OCI-LY1 (cell line): Measurements from ENCODE around the gene CHPF.

Experiments used
- H2AFZ ChIP-seq: fragments of 200-600 bp; sonication (generic), shearing (Covaris generic); 2 replicates; pipeline ENCODE4 v1.6.0; 2014; ENCODE audit warnings: antibody characterized with exemption, mild to moderate bottlenecking, low read length
- H3F3A ChIP-seq: fragments of 200-600 bp; sonication (generic), shearing (Covaris generic); 2 replicates; pipeline ENCODE4 v1.6.0; 2014; ENCODE audit warnings: mild to moderate bottlenecking, antibody characterized with exemption, low read length, moderate library complexity; ENCODE audit not compliant: insufficient read depth
- H3K27ac ChIP-seq: fragments of 200-600 bp; sonication (generic); 2 replicates; pipeline ENCODE4 v1.5.1; 2014; ENCODE audit warnings: low read length, mixed run types, mild to moderate bottlenecking, low read depth; ENCODE audit not compliant: poor library complexity, severe bottlenecking
- H3K27me3 ChIP-seq: fragments of 200-600 bp; sonication (generic); 2 replicates; pipeline ENCODE4 v1.6.0; 2014; ENCODE audit warnings: antibody characterized with exemption, mild to moderate bottlenecking, low read length, moderate library complexity; ENCODE audit not compliant: insufficient read depth
- H3K36me3 ChIP-seq: fragments of 200-600 bp; sonication (generic); 2 replicates; pipeline ENCODE4 v1.6.1; 2014; ENCODE audit warnings: mild to moderate bottlenecking, antibody characterized with exemption, low read length, moderate library complexity, mixed read lengths; ENCODE audit not compliant: insufficient read depth
- H3K4me1 ChIP-seq: fragments of 200-600 bp; sonication (generic); 2 replicates; pipeline ENCODE4 v1.5.1; 2014; ENCODE audit warnings: mild to moderate bottlenecking, low read length, moderate library complexity; ENCODE audit not compliant: insufficient read depth, severe bottlenecking
- H3K4me2 ChIP-seq: fragments of 200-600 bp; sonication (generic), shearing (Covaris generic); 2 replicates; pipeline ENCODE4 v1.6.1; 2014; ENCODE audit warnings: low read length
- H3K4me3 ChIP-seq: fragments of 200-600 bp; sonication (generic); 2 replicates; pipeline ENCODE4 v1.5.1; 2014; ENCODE audit warnings: low read length, low read depth, mild to moderate bottlenecking, mixed read lengths; ENCODE audit not compliant: poor library complexity, severe bottlenecking
- H3K79me2 ChIP-seq: fragments of 200-600 bp; shearing (Covaris generic); 2 replicates; pipeline ENCODE4 v1.6.1; 2016; ENCODE audit warnings: mixed run types, low read length, mixed read lengths; ENCODE audit not compliant: insufficient read depth
- H3K9ac ChIP-seq: fragments of 200-600 bp; sonication (generic), shearing (Covaris generic); 2 replicates; pipeline ENCODE4 v1.6.1; 2014; ENCODE audit warnings: mild to moderate bottlenecking, low read length, mixed read lengths
- H3K9me2 ChIP-seq: fragments of 200-600 bp; sonication (generic), shearing (Covaris generic); 2 replicates; pipeline ENCODE4 v1.6.1; 2014; ENCODE audit warnings: low read depth, mild to moderate bottlenecking, low read length, mixed read lengths
- H3K9me3 ChIP-seq: fragments of 200-600 bp; shearing (Covaris generic); 2 replicates; pipeline ENCODE4 v1.6.1; 2014; ENCODE audit warnings: low read length, mixed read lengths
- H4K20me1 ChIP-seq: fragments of 200-600 bp; sonication (generic), shearing (Covaris generic); 2 replicates; pipeline ENCODE4 v1.6.0; 2016; ENCODE audit warnings: mild to moderate bottlenecking, low read length; ENCODE audit not compliant: insufficient read depth
- EZH2 ChIP-seq: fragments of 200-600 bp; sonication (generic), shearing (Covaris generic); IDR thresholded peaks from 2 replicates; pipeline ENCODE4 v1.8.0; 2017; ENCODE audit warnings: borderline replicate concordance, mixed run types, mild to moderate bottlenecking, antibody characterized with exemption, low read length, moderate library complexity, mixed read lengths
- TF ChIP-seq, protein P1 (sequence below): fragments of 200-600 bp; sonication (generic), shearing (Covaris generic); IDR thresholded peaks from 2 replicates; pipeline ENCODE4 v1.5.1; 2017; ENCODE audit warnings: mild to moderate bottlenecking, antibody characterized with exemption, low read length, moderate library complexity, mixed read lengths

The CHPF gene

DNA sequence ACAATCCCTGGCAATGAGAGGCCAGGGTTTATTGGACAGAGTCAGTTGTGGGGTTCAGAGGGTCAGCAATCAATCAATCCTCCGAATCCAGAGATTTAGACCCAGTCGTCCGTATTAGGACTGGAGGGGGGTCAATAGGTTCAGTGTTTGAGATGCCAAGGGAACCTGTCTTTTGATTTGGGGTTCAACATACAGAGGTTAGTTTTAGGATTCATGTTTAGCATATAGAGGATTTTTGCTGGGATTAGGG, 44.6 kb downstream of the CHPF start:
- H3K36me3 ChIP-seq = no peaks in the 10 kb centered on the region
- H3K4me2 ChIP-seq = peak overlapping the region; percentile 95
- peak overlapping the region; percentile 69 for H3K4me3 ChIP-seq
- peak overlapping the region; percentile 77 for H3K9ac ChIP-seq
- peaks cover 22% of the 10 kb centered on the region for H3K4me1 ChIP-seq
- H4K20me1 ChIP-seq = no peaks in the 10 kb centered on the region
- no peaks in the 10 kb centered on the region for H3F3A ChIP-seq
- H3K9me3 ChIP-seq = no peaks in the 10 kb centered on the region
- TF ChIP-seq, protein P1, sequence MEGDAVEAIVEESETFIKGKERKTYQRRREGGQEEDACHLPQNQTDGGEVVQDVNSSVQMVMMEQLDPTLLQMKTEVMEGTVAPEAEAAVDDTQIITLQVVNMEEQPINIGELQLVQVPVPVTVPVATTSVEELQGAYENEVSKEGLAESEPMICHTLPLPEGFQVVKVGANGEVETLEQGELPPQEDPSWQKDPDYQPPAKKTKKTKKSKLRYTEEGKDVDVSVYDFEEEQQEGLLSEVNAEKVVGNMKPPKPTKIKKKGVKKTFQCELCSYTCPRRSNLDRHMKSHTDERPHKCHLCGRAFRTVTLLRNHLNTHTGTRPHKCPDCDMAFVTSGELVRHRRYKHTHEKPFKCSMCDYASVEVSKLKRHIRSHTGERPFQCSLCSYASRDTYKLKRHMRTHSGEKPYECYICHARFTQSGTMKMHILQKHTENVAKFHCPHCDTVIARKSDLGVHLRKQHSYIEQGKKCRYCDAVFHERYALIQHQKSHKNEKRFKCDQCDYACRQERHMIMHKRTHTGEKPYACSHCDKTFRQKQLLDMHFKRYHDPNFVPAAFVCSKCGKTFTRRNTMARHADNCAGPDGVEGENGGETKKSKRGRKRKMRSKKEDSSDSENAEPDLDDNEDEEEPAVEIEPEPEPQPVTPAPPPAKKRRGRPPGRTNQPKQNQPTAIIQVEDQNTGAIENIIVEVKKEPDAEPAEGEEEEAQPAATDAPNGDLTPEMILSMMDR = no peak
- no peak for TF ChIP-seq EZH2
- no peak overlapping the region for H3K27ac ChIP-seq
- H3K79me2 ChIP-seq = no peaks in the 10 kb centered on the region
- H2AFZ ChIP-seq = no peak overlapping the region
- no peaks in the 10 kb centered on the region for H3K9me2 ChIP-seq
- no peaks in the 10 kb centered on the region for H3K27me3 ChIP-seq

DNA sequence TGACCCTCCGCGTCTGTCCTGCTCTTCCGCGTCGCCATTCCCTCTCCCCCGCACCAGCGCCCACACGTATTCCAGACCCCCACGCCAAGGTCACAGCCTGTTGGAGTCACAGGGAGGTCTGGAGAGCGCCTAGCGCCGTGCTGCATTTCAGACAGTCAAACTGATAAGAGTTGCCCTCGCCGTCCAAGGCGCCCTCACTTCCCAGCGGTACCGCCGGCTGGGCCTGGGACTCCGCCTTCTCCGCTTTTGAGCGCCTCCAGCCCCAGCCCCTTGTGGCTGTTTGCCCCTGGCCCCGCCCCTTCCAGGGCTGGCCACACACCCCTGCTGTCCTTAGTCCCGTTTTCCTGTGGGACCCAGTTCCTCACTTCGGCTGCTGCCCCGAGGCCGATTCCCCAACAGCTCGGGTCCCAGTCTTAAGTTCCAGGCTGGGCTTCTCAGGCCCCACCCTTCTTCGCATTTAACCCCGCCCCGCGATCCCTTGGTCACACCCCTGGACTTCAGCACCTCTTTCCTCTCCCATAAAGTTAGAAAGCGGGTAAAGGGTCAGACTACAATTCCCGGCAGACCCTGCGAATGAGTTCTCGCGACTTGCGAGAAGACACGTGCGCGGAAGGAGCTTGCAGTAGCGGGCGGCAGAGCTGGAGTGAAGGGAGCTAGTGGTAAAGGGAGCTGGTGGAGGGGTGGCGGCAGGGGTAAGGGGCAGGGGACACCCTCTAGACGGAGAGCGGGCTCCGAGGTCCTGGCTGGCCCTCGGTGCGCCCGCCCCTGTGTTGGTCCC, 45.1 kb downstream of the CHPF start, which contains the start of gene GMPPA:
Gene GMPPA, plus strand, starts transcription at position 612 of the 778 bp plus-strand sequence. CDS start 1,085 bp downstream, outside the sequence.
- H3K27me3 ChIP-seq = no peaks in the 10 kb centered on the region
- no peaks in the 10 kb centered on the region for H4K20me1 ChIP-seq
- no peaks in the 10 kb centered on the region for H3K9me3 ChIP-seq
- H3F3A ChIP-seq = no peaks in the 10 kb centered on the region
- H3K4me3 ChIP-seq = peak within 1 kb of the TSS; percentile 69
- H3K4me1 ChIP-seq = peaks cover 22% of the 10 kb centered on the region
- no peaks in the 10 kb centered on the region for H3K36me3 ChIP-seq
- H3K9ac ChIP-seq = peak within 1 kb of the TSS; percentile 77
- H3K9me2 ChIP-seq = no peaks in the 10 kb centered on the region
- peak within 1 kb of the TSS; percentile 95 for H3K4me2 ChIP-seq
- TF ChIP-seq, protein P1 = no peak
- no peaks in the 10 kb centered on the region for H3K79me2 ChIP-seq
- peak within 1 kb of the TSS; percentile 8; the same call in 1 of the 2 replicates for H2AFZ ChIP-seq
- no peak within 1 kb of the TSS for H3K27ac ChIP-seq

DNA sequence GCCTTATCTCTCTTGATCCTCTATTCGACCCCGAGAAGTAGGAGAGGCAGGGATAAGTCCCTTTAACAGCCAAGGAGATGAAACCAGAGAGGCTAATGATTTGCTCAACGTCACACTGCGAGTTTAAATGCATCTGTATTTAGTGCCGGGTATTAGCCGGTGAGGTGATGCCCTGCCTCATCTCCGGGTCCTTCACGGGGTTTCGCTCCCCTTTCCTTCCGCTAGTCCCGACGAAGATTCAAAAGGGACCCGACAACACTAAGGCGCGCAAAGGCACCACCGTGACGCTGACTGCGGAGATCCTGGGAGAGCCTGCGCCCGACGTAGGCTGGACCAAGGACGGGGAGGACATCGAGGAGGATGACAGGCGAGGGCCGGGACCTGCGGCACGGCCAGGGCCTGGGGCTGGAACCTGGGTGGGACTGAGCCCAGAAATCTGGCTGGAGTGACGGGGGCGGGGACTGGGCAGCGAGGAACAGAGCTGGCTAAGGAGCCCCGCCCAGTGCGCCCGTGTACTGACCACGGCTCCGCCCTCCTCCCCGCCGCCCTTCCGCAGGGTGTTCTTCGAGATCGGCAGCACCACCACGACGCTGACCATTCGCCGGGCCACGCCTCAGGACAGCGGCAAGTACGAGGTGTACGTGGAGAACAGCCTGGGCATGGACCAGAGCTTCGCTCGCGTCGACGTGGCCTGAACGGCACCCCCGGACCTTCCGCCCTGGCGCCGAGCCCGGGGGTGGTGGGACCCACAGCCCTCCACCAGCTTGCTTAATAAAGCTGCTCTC, 45.9 kb downstream of the CHPF start:
- TF ChIP-seq EZH2 = no peak
- TF ChIP-seq, protein P1 = no peak
- Histone ChIP-seq H3K36me3 (no peaks in the 10 kb centered on the region), H3K79me2 (no peaks in the 10 kb centered on the region), H3K9ac (peak overlapping the region; percentile 77), H3K9me3 (no peaks in the 10 kb centered on the region), H3K4me1 (peaks cover 22% of the 10 kb centered on the region), H2AFZ (peak overlapping the region; percentile 8; the same call in 1 of the 2 replicates), H3K4me2 (peak overlapping the region; percentile 95), H3K9me2 (no peaks in the 10 kb centered on the region), H3K27me3 (no peaks in the 10 kb centered on the region), H4K20me1 (no peaks in the 10 kb centered on the region), H3K4me3 (peak overlapping the region; percentile 69), H3F3A (no peaks in the 10 kb centered on the region), H3K27ac (no peak overlapping the region)
